GM21447 (cell line): ENCODE results near the gene NEU4.

ENCODE experiments used
- ATAC-seq: cut with Tn5 transposase; IDR thresholded peaks from one replicate; pipeline ENCODE4 v1.9.1; 2021; ENCODE audit not compliant: unreplicated experiment

Gene NEU4

GRCh38 chr2:241862093-241862492 is 53.1 kb downstream of the NEU4 start:
- ATAC-seq = no peak

- ATAC-seq = no peak
These were observed 54.0 kb downstream of the NEU4 start for GRCh38 chr2:241862775-241863535.

- no peak for ATAC-seq
These were observed 54.6 kb downstream of the NEU4 start for GRCh38 chr2:241863536-241863954.

- ATAC-seq = no peak
These were observed 55.3 kb downstream of the NEU4 start for GRCh38 chr2:241864168-241864849.

GRCh38 chr2:241864850-241865213 is 55.8 kb downstream of the NEU4 start:
- no peak for ATAC-seq

- ATAC-seq = no peak
These were observed 56.5 kb downstream of the NEU4 start for GRCh38 chr2:241865416-241865956.

- ATAC-seq = no peak
These were observed 57.2 kb downstream of the NEU4 start for GRCh38 chr2:241865957-241866789.
